ENCODE measurements around the gene GSTP1.

DNA sequence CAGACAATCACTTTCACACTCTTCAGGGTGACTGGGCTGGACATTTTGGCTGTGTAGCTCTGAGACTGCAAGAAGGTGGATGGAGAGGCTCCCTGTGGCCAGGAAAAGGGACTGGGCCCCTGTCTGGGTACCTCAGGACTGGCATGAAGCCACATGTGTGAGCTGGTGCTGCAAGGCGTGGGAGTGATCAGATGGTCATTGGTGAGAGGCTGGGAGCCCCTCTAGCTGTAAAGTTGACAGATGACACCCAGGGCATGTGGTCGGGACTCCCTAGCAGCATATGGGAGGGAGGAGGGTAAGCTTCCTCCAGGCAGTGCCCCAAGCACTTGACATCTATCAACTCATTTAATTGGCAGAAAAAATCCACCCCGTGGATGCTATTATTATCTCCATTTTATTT lies 41.4 kb upstream of the GSTP1 start:
- TF ChIP-seq CTCF (conservative IDR thresholded peaks at IDR 0.05): no peak
- TF ChIP-seq ZFX (IDR thresholded peaks at IDR 0.05): no peak

Measured in C4-2B (cell line).